HepG2 (cell line): ENCODE data around the gene GUK1. TPM values are rescaled to one million over a fixed set of nuclear protein-coding genes. Genes with fewer than 3 reads are reported as not detected.

Experiments used
- DMAP1 ChIP-seq: IDR thresholded peaks from 2 replicates; pipeline ENCODE4 v1.6.1; 2016
- DNMT1 ChIP-seq: sonication (generic); formaldehyde crosslinking; IDR thresholded peaks from 2 replicates; pipeline ENCODE4 v1.5.1; 2020; ENCODE audit warnings: mild to moderate bottlenecking, missing genetic modification reagents
- HIVEP1 ChIP-seq: sonication (generic); formaldehyde crosslinking; IDR thresholded peaks from 2 replicates; pipeline ENCODE4 v1.4.0; 2020; ENCODE audit warnings: mild to moderate bottlenecking, missing genetic modification reagents
- HNRNPUL1 ChIP-seq: fragments of 200-400 bp; formaldehyde crosslinking; IDR thresholded peaks from 2 replicates; pipeline ENCODE4 v1.6.1; 2017; ENCODE audit warnings: low read depth, mild to moderate bottlenecking, low read length, moderate library complexity
- KMT2B ChIP-seq: IDR thresholded peaks from 2 replicates; pipeline ENCODE4 v1.6.1; 2016; ENCODE audit warnings: missing genetic modification reagents, missing compliant biosample characterization
- MAX ChIP-seq: IDR thresholded peaks from 2 replicates; pipeline ENCODE4 v1.6.1; 2012; ENCODE audit warnings: inconsistent platforms
- NR1H2 ChIP-seq: sonication (generic); formaldehyde crosslinking; IDR thresholded peaks from 2 replicates; pipeline ENCODE4 v1.8.1; 2022; ENCODE audit warnings: low read depth, missing genetic modification reagents, borderline replicate concordance
- REL ChIP-seq: sonication (generic); formaldehyde crosslinking; conservative IDR thresholded peaks from 2 replicates; pipeline ENCODE4 v1.8.0; 2022; ENCODE audit warnings: mild to moderate bottlenecking, missing genetic modification reagents, moderate library complexity
- STAT6 ChIP-seq: sonication (generic); formaldehyde crosslinking; IDR thresholded peaks from 2 replicates; pipeline ENCODE4 v1.4.0; 2020; ENCODE audit warnings: missing genetic modification reagents, mild to moderate bottlenecking, borderline replicate concordance
- TAF1 ChIP-seq: sonication (generic); formaldehyde crosslinking; IDR thresholded peaks from 2 replicates; pipeline ENCODE4 v1.4.0; 2020; ENCODE audit warnings: missing genetic modification reagents
- THAP8 ChIP-seq: sonication (generic); formaldehyde crosslinking; IDR thresholded peaks from 2 replicates; pipeline ENCODE4 v1.5.1; 2020; ENCODE audit warnings: missing genetic modification reagents, mild to moderate bottlenecking, borderline replicate concordance
- ZBTB3 ChIP-seq: sonication (generic); formaldehyde crosslinking; IDR thresholded peaks from 2 replicates; pipeline ENCODE4 v1.4.0; 2020; ENCODE audit warnings: low read depth, mild to moderate bottlenecking, moderate library complexity, missing genetic modification reagents, borderline replicate concordance
- ZHX1 ChIP-seq: sonication (generic); formaldehyde crosslinking; IDR thresholded peaks from 2 replicates; pipeline ENCODE4 v1.8.1; 2022; ENCODE audit warnings: low read depth, mild to moderate bottlenecking, missing genetic modification reagents
- ZNF256 ChIP-seq: sonication (generic); formaldehyde crosslinking; conservative IDR thresholded peaks from 2 replicates; pipeline ENCODE4 v1.4.0; 2020; ENCODE audit warnings: missing genetic modification reagents
- ZNF264 ChIP-seq: sonication (generic); formaldehyde crosslinking; IDR thresholded peaks from 2 replicates; pipeline ENCODE4 v1.4.0; 2020; ENCODE audit warnings: missing genetic modification reagents
- ZNF362 ChIP-seq: sonication (generic); formaldehyde crosslinking; IDR thresholded peaks from 2 replicates; pipeline ENCODE4 v1.4.0; 2020; ENCODE audit warnings: missing genetic modification reagents, mild to moderate bottlenecking, borderline replicate concordance
- ZNF543 ChIP-seq: sonication (generic); formaldehyde crosslinking; IDR thresholded peaks from 2 replicates; pipeline ENCODE4 v1.4.0; 2020; ENCODE audit warnings: mild to moderate bottlenecking, missing genetic modification reagents
- ZNF547 ChIP-seq: sonication (generic); formaldehyde crosslinking; IDR thresholded peaks from 2 replicates; pipeline ENCODE4 v1.5.1; 2020; ENCODE audit warnings: mild to moderate bottlenecking, missing genetic modification reagents
- ZNF563 ChIP-seq: sonication (generic); formaldehyde crosslinking; IDR thresholded peaks from 2 replicates; pipeline ENCODE4 v1.8.0; 2022; ENCODE audit warnings: mild to moderate bottlenecking, moderate library complexity, missing genetic modification reagents
- ZNF598 ChIP-seq: sonication (generic); formaldehyde crosslinking; IDR thresholded peaks from 2 replicates; pipeline ENCODE4 v1.5.1; 2020; ENCODE audit warnings: mild to moderate bottlenecking, missing genetic modification reagents, borderline replicate concordance
- ZSCAN22 ChIP-seq: sonication (generic); formaldehyde crosslinking; IDR thresholded peaks from 2 replicates; pipeline ENCODE4 v1.4.0; 2020; ENCODE audit warnings: mild to moderate bottlenecking, missing genetic modification reagents
- ZZZ3 ChIP-seq: sonication (generic); formaldehyde crosslinking; IDR thresholded peaks from 2 replicates; pipeline ENCODE4 v1.4.0; 2020; ENCODE audit warnings: missing genetic modification reagents, mild to moderate bottlenecking, borderline replicate concordance
- polyA plus RNA-seq, 8 experiments: library from polyadenylated mRNA; depleted of rRNA in 3 of 8; stranded (reverse) in 7 of 8; unstranded in 1 of 8; fragments of >200 nt; fragmentation: Illumina TruSeq in 4 of 8; extraction: Trizol in 4 of 8; gene quantifications; 2 replicates each; pipeline versions ENCODE4 v1.2.1 to v1.2.3, GENCODE V29; 2011 to 2016; ENCODE audit warnings: low read depth in 4 of 8, missing spikeins in 1 of 8, mixed read lengths in 1 of 8; ENCODE audit not compliant: insufficient read depth in 1 of 8
- total RNA-seq, 5 experiments: library from RNA; depleted of rRNA; stranded (reverse); fragments of >200 nt; fragmentation: Illumina TruSeq; extraction: Trizol; gene quantifications; 2 replicates each; pipeline ENCODE4 v1.2.3, GENCODE V29; 2016; ENCODE audit warnings: low read depth in 1 of 5

Gene GUK1
- total and polyA plus RNA-seq, 2 of the 13 experiments (the other 11 are each of a cell fraction or from before 2014, with no cell fraction given): 116 to 154 TPM

GRCh38 chr1:228165372-228166169, 25.5 kb downstream of the GUK1 start, which contains the start of gene IBA57 (continued):
- no peak for TF ChIP-seq HIVEP1 (CRISPR knock-in tag)
- no peak for TF ChIP-seq ZBTB3 (CRISPR knock-in tag)
- no peak for TF ChIP-seq ZNF256 (CRISPR knock-in tag)
- TF ChIP-seq ZZZ3 (CRISPR knock-in tag): peak; percentile 61; the same call in 1 of the 2 replicates
- TF ChIP-seq TAF1: peak; percentile 62; the same call in 1 of the 2 replicates
- no peak; the same call in 1 of the 2 replicates for TF ChIP-seq DNMT1
- peak; percentile 73; the same call in 1 of the 2 replicates for TF ChIP-seq ZNF543 (CRISPR knock-in tag)
- TF ChIP-seq DMAP1 (CRISPR knock-in tag): 0 out of 2 replicates have a peak, but pooled peaks have one; percentile 57
- no peak for TF ChIP-seq THAP8
- peak; percentile 60; the same call in 1 of the 2 replicates for TF ChIP-seq ZNF563
- no peak for TF ChIP-seq ZSCAN22 (CRISPR knock-in tag)
- no peak for TF ChIP-seq ZNF264 (CRISPR knock-in tag)
- TF ChIP-seq NR1H2 (CRISPR knock-in tag): 0 out of 2 replicates have a peak, but pooled peaks have one; percentile 31
- TF ChIP-seq ZNF362 (CRISPR knock-in tag): no peak
- no peak for TF ChIP-seq REL (CRISPR knock-in tag)
- TF ChIP-seq MAX: peak; percentile 51
- TF ChIP-seq ZNF547 (CRISPR knock-in tag): peak; percentile 72; the same call in 1 of the 2 replicates
- TF ChIP-seq ZNF598: no peak
- TF ChIP-seq STAT6 (CRISPR knock-in tag): no peak
- TF ChIP-seq ZHX1 (CRISPR knock-in tag): peak; percentile 65; the same call in 1 of the 2 replicates
- TF ChIP-seq KMT2B (CRISPR knock-in tag): peak; percentile 24; the same call in 1 of the 2 replicates
- no peak for TF ChIP-seq HNRNPUL1
